GM21737 (cell line): ENCODE results near the gene CDC25B.

Source experiments
- ATAC-seq: cut with Tn5 transposase; IDR thresholded peaks from one replicate; pipeline ENCODE4 v1.9.1; 2021; ENCODE audit warnings: mild to moderate bottlenecking, moderate library complexity; ENCODE audit not compliant: unreplicated experiment

The CDC25B gene

DNA sequence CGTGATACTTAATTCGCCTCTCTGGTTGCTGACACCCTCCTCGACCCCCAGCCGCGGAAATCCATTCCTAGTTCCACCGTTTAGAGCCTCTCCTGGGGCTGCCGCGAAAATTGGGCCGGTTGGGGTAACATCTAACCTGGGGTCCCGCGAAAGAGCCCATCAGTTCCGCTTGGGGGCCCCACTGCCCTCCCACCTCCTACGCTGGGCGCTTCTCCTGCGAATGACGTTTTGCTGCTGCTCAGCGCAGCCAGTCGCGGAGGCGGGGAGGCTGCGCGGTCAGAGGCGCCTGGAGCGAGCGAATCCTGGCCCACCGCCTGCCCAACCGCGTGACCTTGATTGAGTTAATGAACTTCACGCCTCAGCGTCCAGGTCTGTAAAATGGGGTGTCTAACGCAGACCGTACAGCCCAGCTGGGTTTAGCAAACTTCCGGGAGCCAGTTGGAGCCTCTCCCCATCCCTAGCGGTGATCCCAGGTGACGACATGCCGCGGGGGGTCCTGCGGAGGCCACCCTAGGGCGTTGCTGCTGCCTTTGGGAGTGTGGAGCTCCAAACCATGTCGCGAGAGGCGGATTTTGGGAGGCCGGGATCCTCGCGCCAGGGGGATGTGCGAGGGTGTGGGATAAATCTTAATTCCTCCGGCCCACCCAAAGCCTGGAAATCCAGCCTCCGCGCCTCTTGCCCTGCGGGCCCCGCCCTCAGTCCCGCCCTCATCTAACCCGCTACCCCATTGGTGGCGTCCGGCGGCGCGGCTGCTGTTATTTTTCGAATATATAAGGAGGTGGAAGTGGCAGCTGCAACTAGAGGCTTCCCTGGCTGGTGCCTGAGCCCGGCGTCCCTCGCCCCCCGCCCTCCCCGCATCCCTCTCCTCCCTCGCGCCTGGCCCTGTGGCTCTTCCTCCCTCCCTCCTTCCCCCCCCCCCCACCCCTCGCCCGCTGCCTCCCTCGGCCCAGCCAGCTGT lies at the start of gene CDC25B:
CDC25B (plus strand) TSS at position 800 of the 958 bp plus-strand sequence. CDS start 222 bp downstream, outside the sequence.
- peak; percentile 57 for ATAC-seq

- ATAC-seq, result no peak
Measured at GRCh38 chr20:3747471-3747870, 48.6 kb upstream of the CDC25B start.

DNA sequence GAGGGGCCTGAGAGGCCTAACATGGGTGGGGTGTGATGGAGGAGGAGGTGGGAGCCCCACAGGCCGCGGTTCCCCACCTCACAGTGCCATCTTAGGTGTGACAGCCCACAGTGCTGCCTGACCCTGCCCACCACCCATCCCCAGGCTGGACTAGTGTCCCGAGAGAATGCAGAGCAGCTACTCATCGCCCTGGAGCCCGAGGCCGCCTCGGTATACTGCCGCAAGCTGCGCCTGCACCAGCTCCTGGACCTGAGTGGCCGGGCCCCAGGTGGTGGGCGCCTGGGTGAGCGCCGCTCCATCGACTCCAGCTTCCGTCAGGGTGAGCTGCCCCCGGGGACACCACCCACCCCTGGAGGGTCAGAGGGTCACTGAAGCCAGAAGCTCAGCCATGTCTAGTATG lies 48.0 kb upstream of the CDC25B start:
- no peak for ATAC-seq

DNA sequence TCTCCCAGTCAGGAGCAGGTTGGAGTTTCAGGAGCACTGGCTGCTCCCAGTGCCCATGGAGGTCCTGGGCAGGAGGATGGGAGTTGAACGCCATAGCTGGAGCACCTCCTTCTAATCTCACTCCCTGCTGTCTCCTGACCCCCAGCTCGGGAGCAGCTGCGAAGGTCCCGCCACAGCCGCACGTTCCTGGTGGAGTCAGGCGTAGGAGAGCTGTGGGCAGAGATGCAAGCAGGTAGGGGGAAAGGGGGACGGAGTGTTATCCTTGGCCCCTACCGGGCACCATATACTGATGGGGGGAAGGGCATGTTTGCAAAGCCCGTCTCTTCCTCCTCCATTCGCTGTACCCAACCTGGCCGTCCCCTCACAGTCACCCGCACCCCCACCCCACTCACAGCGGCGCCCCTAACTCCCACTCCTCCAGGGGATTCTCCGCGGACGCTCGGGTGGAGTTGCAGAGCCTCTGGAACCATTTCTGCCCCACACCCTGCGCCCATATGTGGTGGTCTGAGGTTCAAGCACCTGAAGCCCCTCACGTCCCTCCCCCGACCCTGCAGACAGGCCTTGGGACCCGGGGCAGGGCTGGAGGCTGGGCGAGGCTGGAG lies 46.9 kb upstream of the CDC25B start:
- no peak for ATAC-seq

- no peak for ATAC-seq
Measured at GRCh38 chr20:3749689-3750531, 46.2 kb upstream of the CDC25B start.

DNA sequence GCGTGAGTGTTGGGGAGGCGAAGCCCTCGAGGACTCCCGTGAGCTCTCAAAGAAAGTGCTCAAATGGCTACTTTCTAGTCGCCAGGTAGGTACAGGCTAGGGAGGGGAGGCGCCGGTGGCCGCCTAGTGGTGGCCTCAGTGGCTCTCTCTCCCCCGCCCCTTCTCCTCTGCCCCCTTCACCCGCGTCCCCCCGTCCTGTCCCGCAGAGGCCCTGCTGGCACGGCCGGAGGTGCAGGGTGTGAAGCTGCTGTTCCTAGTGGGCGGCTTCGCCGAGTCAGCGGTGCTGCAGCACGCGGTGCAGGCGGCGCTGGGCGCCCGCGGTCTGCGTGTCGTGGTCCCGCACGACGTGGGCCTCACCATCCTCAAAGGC lies 44.8 kb upstream of the CDC25B start:
- ATAC-seq, result no peak

GRCh38 chr20:3751675-3752385 lies 44.3 kb upstream of the CDC25B start:
- no peak for ATAC-seq

DNA sequence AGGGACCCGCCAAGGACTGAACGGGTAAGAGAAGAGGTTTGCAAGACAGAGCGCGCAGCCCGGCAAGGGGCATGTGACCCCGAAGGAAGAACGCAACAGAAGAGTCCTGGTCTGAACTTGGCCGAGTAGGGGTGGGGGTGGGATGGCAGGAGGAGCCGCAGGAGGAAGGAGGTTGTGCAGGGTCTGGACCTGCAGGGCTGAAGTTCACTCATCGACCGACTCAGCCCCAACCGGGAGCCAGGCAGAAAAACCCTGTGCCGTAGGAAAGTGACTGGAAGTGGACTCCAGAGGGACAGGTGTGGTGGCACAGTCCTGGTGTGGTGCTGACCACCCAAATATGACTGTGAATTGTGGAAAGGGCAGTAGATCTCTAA lies 43.7 kb upstream of the CDC25B start:
- no peak for ATAC-seq

- ATAC-seq, result no peak
Measured at GRCh38 chr20:3753098-3753497, 43.0 kb upstream of the CDC25B start.

DNA sequence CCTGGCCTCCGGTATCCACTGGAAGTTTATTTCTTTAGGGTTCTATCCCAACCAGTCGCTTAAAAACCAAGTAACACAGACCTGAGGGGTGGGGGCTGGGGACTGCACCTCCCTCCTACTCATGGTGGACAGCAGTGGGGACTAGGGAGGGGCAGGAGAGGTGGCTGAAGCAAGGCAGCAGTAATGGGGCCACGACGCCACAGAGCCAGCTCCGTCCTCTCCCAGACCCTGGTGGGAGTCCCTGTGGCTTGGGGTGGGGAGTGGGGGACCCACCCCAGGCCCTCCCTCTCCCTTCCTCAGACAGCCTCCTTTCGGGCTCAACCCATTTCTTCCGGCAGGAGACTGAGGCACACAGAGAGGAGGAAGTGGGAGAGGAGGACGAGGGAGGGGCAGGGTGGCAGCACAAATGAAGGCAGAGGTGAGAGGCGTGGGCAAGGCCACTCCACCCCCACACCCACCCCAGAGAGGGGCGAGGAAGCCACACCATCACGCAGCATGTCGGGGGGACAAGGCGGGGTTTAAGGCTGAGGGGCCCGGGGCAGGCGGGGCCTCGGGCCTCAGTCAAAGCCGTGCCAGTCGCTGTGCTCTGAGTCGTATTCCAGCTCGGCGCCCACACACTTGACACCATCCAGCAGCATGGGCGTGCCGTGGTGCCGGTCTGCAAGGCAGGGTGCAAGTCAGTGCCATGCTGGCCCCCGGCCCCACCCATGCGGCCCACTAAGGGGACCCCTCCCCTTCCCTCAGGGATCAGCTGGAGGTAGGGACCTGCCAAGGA lies 42.4 kb upstream of the CDC25B start:
- ATAC-seq, result no peak

GRCh38 chr20:3754276-3754630 lies 41.9 kb upstream of the CDC25B start:
- ATAC-seq, result no peak

GRCh38 chr20:3755269-3755668 lies 40.8 kb upstream of the CDC25B start:
- no peak for ATAC-seq

DNA sequence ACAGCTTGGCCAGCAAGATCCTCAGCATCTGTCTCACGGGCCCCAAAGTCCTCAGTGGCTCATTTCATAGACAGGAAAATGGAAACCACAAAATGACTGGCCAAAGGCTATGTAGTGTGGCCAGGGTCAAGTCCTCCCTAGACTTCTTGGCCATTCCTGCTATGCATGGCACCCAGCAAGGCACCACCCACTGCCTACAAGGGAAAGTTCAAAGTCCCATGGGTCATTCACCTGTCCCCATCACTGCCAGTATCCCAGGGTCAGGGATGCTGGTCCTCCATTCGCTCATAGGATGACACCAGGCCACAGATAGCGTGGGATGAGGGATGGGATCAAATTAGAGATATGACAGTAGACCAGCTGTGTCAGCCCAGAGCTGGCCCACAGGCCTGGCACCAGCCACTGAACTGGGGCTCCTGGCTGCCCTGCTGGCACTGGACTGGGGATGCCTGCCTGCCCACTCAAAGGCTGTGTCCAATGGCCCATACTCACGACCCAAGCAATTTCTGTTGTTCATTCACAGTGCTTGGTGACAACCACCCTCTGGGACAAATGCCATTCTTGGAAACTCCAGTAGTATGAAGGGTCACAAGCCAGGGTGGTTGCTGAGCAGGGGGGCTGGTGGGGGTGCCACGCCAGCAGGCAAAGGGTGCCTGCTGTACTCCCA lies 40.2 kb upstream of the CDC25B start:
- no peak for ATAC-seq

GRCh38 chr20:3757268-3757667 lies 38.8 kb upstream of the CDC25B start:
- no peak for ATAC-seq

DNA sequence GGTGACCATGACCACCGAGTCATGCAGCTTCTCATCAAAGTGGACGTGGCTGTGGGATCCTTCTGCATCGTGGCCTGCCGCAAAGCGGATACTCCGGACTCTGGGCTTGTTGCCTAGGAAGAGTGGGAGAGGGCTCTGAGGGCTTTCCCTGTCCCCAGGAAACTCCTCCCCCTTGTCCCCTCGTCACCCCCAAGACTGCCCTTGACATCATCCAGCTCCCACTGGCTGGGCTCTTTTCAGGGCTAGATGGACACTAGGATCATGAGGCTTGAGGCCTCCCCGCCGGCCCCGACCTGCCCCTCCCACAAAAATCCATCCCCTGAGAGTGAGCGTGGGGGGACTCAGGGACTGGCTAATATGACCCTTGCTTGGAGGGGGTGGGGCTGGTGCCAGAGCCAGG lies 37.5 kb upstream of the CDC25B start:
- no peak for ATAC-seq

DNA sequence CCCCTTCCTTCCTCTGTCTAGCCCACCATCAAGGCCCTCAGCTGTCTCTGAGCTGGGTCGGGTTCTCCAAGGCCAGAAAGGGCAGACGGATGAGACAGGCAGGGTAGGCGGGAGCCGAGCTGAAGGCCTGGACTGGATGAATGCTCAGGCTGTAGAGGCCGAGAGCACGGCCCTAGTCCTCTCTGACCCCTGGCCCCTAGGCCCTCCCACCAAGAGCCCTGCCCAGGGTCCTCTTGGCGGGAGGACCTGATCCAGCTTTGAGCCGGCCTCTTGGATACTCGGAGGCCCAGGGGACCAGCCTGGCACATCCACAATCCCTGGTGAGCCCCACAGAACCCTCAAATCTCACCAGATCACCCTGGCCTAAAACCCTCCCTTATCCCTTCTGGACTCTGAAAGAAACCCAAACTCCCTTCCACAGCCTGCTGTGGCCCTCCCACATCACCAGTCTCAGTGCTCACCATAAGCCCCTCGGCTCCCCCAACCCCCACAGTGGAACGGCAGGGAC lies 36.7 kb upstream of the CDC25B start:
- no peak for ATAC-seq

DNA sequence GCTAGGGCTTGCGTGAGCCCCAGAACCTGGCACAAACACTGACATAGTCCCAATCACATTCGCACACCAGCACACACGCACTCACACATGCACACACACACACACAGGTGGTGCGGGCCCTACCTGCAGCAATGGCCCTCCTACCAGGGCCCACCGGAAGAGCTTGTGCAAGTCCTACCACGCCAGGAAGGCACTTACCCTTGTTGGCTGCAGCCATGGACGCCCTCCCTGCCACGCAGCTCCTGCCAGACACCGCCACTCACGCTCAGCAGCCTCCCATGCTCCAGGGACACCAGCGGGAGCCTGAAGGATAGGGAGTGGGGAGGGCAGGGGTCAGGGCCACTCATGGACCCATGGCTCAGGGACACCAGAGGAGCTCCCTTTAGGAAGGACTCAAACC lies 36.2 kb upstream of the CDC25B start:
- ATAC-seq, result no peak

DNA sequence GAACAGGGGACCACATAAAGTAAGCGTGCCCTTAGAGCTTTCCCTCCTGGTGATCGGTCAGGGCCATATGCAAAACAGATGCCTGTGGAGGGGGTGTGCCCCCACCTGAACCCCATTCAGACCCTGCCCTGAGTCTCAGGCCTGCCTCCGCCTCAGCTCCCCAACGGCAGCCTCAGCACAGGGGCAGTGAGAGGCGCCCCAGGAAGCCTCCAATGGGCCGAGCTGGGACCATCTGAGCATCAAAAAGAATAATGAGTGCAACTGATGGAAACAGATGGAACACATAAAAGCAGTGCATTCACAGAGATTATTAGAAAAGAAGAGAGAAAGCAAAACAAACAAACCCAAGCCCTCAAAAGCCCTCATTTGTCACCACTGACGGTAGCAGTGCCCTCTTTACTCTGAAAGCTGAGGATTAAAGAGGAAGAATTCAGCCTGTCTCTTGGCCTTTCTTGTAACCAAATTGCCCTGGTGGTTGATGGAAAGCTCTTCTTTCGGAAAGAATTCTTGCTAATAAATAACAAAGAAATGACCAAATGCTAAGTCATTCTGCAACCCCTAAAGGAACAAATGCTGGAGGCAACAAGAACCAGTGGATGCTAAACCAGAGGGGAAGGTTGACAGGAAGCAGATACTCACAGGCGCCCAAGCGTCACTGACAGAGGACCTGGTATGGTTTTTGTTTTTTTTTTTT lies 35.3 kb upstream of the CDC25B start:
- ATAC-seq, result no peak
